Adrenal gland (tissue), 12 donors: Measurements from ENCODE around the gene FOCAD. TPM values are rescaled to one million over a fixed set of nuclear protein-coding genes. Genes with fewer than 3 reads are reported as not detected.
A peak's percentile ranks its signal among the peaks of the same experiment; 100 is the strongest.

Experiments
- DNase-seq, 7 donors: peaks; one replicate each; pipeline ENCODE4 v3.0.0-alpha.2; 2019 to 2020
- H3K27ac ChIP-seq, 5 donors: fragments of 200-600 bp; sonication (generic) in 4 of 5; 1 replicate in 3 of 5; 2 replicates in 2 of 5; pipeline versions ENCODE4 v1.5.1 to v1.8.0; 2016 to 2020; ENCODE audit warnings: mild to moderate bottlenecking in 1 of 5
- H3K27me3 ChIP-seq: fragments of 200-600 bp; 2 replicates; pipeline ENCODE4 v1.8.0; 2021
- H3K36me3 ChIP-seq, 2 donors: fragments of 200-600 bp; replicated peaks in 1 of 2; 1 replicate in 1 of 2; 2 replicates in 1 of 2; pipeline versions ENCODE4 v1.5.1 to v1.8.0; 2018 to 2022
- H3K4me1 ChIP-seq, 2 donors: fragments of 200-600 bp; replicated peaks in 1 of 2; 1 replicate in 1 of 2; 2 replicates in 1 of 2; pipeline versions ENCODE4 v1.5.1 to v1.8.0; 2018 to 2021
- H3K4me3 ChIP-seq, 4 donors: fragments of 200-600 bp; sonication (generic) in 3 of 4; one replicate each; pipeline ENCODE4 v1.5.1; 2016 to 2018
- H3K9me3 ChIP-seq, 3 donors: fragments of 200-600 bp; sonication (generic) in 1 of 3; replicated peaks in 1 of 3; 1 replicate in 2 of 3; 2 replicates in 1 of 3; pipeline versions ENCODE4 v1.5.1 to v1.8.0; 2016 to 2021
- CTCF ChIP-seq, 6 experiments: fragments of 450-650 bp in 4 of 6; fragments of 200-600 bp in 2 of 6; sonication (generic) in 1 of 6; IDR thresholded peaks; 1 replicate in 5 of 6; 2 replicates in 1 of 6; pipeline versions ENCODE4 v1.5.1 to v1.8.0; 2016 to 2021; ENCODE audit warnings: antibody characterized with exemption in 6 of 6, mild to moderate bottlenecking in 2 of 6, moderate library complexity in 1 of 6
- POLR2A ChIP-seq, 2 donors: fragments of 450-650 bp; IDR thresholded peaks; one replicate each; pipeline ENCODE4 v1.6.1; 2017; ENCODE audit warnings: antibody characterized with exemption in 2 of 2, mild to moderate bottlenecking in 2 of 2, moderate library complexity in 1 of 2
- WGBS, 4 donors: extraction: QIAGEN DNeasy Blood & Tissue Kit in 2 of 4; methylation state at CpG; one replicate each; pipeline versions ENCODE4 v1.1.5 to v1.1.7; 2013 to 2017; 5-methylcytosine and 5-hydroxymethylcytosine counted together
- intact Hi-C, 2 donors: fragments of 100-400 bp; cut with DNase I; formaldehyde crosslinking; loops; one replicate each; pipeline versions ENCODE4 v1.14.1 to v1.15.0; 2022 to 2023
- polyA plus RNA-seq, 3 donors: library from polyadenylated mRNA; stranded (reverse); fragments of 200-250 nt in 2 of 3; fragments of 350-450 nt in 1 of 3; fragmentation: Illumina TruSeq in 1 of 3; extraction: RNeasy Lipid Tissue Mini Kit (QIAGEN cat#74804) in 1 of 3; gene quantifications; one replicate each; pipeline ENCODE4 v1.2.3, GENCODE V29; 2013 to 2014
- total RNA-seq, 9 donors: library from RNA; depleted of rRNA in 4 of 9; stranded (reverse); fragments of >200 nt in 4 of 9; fragments of 120-200 nt in 1 of 9; fragmentation: NEBNext Ultra II Directional in 1 of 9; extraction: Animal tissue kit (Norgen Biotek cat#: 25700) in 1 of 9; gene quantifications; one replicate each; pipeline versions ENCODE4 v1.1.0 to v1.2.4, GENCODE V29; 2013 to 2023
- donor health status: healthy with polysubstance abuse.
- donor health status: Bipolar disorder and iron deficiency.
- donor health status: DM: yes; HTN: yes; CAD: no.
- donor health status: DM: no; HTN: no; CAD: no.
- donor health status: DM: no; HTN: no; CAD: no.
- donor health status: DM: yes; HTN: yes; CAD: no.

The FOCAD gene
- total and polyA plus RNA-seq, 12 donors = 20.5 to 134 (median 59.7) TPM

- Histone ChIP-seq H3K36me3 (no peaks in the 10 kb centered on the region), H3K4me1 (no peaks in the 10 kb centered on the region), H3K27me3 (no peaks in the 10 kb centered on the region), H3K27ac (no peak overlapping the region), H3K9me3 (no peaks in the 10 kb centered on the region), H3K4me3 (no peak overlapping the region)
- WGBS, 4 donors = 96 to 98% (median 96%) methylated on average over 2 of the region's 2 CpGs
- intact Hi-C loops = loop anchor here in 1 of 2 donors (10.0 kb wide), 1 partner anchor 54 kb away; no protein-coding TSS in a partner anchor
- TF ChIP-seq POLR2A (IDR thresholded peaks at IDR 0.05) (no peak), CTCF (IDR thresholded peaks at IDR 0.05) (peak in 1 of 6 experiments; percentile 10)
- DNase-seq = no peak
Measured at GRCh38 chr9:20880675-20881074, 196.6 kb downstream of the FOCAD start.

GRCh38 chr9:20884985-20885593, 201.0 kb downstream of the FOCAD start:
- intact Hi-C loops = loop anchor here in 1 of 2 donors (10.0 kb wide), 1 partner anchor 50 kb away; no protein-coding TSS in a partner anchor
- WGBS, 4 donors = 71 to 78% (median 76%) methylated on average over 5 of the region's 5 CpGs
- DNase-seq = peak; percentile 42 to 91 (median 68)

GRCh38 chr9:20898885-20899554, 215.0 kb downstream of the FOCAD start:
- no peaks in the 10 kb centered on the region for H3K36me3 ChIP-seq
- H3K27me3 ChIP-seq = no peaks in the 10 kb centered on the region
- TF ChIP-seq CTCF (IDR thresholded peaks at IDR 0.05) = no peak
- TF ChIP-seq POLR2A (IDR thresholded peaks at IDR 0.05) = no peak
- H3K27ac ChIP-seq = no peak overlapping the region
- no peaks in the 10 kb centered on the region for H3K9me3 ChIP-seq
- intact Hi-C loops = no loop called here
- no peak overlapping the region for H3K4me3 ChIP-seq
- no peaks in the 10 kb centered on the region for H3K4me1 ChIP-seq
- peak in 3 of 7 donors; percentile 5 to 54 (median 15) for DNase-seq

More at GRCh38 chr9:20884985-20885593, 201.0 kb downstream of the FOCAD start:
- no peaks in the 10 kb centered on the region for H3K27me3 ChIP-seq
- peak; percentile 31 to 76 (median 54) for TF ChIP-seq CTCF (IDR thresholded peaks at IDR 0.05)
- no peak for TF ChIP-seq POLR2A (IDR thresholded peaks at IDR 0.05)
- H3K4me3 ChIP-seq = no peak overlapping the region
- H3K27ac ChIP-seq = no peak overlapping the region
- no peaks in the 10 kb centered on the region for H3K4me1 ChIP-seq
- no peaks in the 10 kb centered on the region for H3K9me3 ChIP-seq
- no peaks in the 10 kb centered on the region for H3K36me3 ChIP-seq

GRCh38 chr9:20903212-20903611, 219.2 kb downstream of the FOCAD start:
- 81 to 93% (median 86%) methylated on average over 5 of the region's 5 CpGs for WGBS, 4 donors
- TF ChIP-seq CTCF (IDR thresholded peaks at IDR 0.05) (no peak), POLR2A (IDR thresholded peaks at IDR 0.05) (no peak)
- Histone ChIP-seq H3K9me3 (no peaks in the 10 kb centered on the region), H3K27ac (no peak overlapping the region), H3K4me3 (no peak overlapping the region), H3K27me3 (no peaks in the 10 kb centered on the region), H3K4me1 (peaks cover 0 to 4% of the 10 kb centered on the region in 2 donors), H3K36me3 (no peaks in the 10 kb centered on the region)
- no peak for DNase-seq
- intact Hi-C loops = no loop called here
